CD4-positive, alpha-beta T cell treated with Interleukin-15 for 1 hour (primary cell): ENCODE measurements around the gene USF3.

Source experiments
- DNase-seq: peaks from one replicate; pipeline ENCODE4 v3.0.0-alpha.2; 2020

USF3 gene

DNA sequence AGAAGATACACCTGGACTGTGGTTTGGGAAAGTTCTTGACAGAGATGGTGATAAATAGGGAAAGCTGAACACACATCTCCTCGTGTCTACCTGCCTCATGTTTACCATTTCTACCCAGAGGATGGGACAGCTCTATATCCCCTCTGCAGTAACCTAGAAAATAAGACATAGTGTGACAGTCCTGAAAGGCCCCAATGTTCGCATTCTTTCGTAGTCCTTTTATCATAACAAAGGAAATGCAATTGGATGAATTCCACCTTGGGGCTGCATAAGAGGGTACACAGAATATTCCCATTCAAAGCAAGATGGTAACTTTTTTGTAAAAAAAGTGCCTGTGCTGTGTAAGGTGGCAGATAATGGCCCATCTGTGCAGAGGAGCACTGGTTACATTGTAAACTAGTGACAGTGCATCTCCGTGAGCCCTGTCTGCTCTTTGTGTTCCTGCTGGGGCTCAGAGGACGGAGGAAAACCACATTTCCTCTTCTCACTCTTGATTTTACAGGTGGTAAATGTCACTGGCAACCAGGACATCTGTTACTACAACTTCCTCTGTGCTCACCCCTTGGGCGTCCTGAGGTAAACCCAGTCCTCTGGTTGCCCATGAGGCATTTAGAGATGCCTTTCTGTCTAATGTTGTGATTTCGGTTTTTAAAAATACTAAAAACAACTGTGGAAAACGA is 89.8 kb downstream of the USF3 start:
- peak; percentile 49 for DNase-seq

DNA sequence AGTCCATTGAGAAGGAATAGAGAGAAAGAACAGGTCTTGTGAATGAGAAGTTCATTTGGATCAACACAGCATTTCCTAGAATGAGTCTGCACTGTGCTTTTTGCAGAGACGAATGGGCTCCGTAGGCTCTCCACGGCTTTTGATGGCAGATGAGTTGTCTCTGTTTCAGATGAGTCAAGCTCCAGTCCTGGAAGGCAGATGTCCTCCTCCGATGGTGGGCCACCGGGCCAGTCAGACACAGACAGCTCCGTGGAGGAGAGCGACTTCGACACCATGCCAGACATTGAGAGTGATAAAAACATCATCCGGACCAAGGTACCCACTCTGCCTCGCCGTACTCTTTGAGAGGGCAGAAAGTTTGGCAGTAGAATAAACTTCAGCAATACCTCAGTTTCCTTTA is 93.6 kb downstream of the USF3 start:
- no peak for DNase-seq

- DNase-seq = no peak
Observed at GRCh38 chr3:113602256-113602655, 94.2 kb downstream of the USF3 start.

DNA sequence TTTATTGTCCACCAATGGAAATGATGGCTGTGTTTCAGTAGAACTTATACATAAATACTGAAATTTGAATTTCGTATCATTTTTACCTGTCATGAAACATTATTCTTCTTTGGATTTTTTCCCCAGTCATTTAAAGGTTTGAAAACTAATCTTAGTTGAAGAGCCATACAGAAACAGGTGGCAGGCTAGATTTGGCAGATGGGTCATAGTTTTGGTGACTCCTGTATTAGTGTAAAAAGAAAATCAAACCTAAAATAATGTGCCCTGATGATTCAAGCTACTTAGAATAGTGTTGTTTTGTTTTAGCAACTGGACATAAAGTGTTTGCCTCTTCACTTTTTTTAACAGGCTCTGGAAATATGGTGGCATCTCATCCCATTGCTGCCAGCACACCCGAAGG is 95.2 kb downstream of the USF3 start:
- no peak for DNase-seq

- no peak for DNase-seq
Observed at GRCh38 chr3:113600418-113601182, 95.8 kb downstream of the USF3 start.
